NCI-H187 (cell line): ENCODE measurements around the gene PDCD1.
"Not testable (repeated sequence)": the region's sequence is repeated elsewhere in the genome, so short reads cannot be mapped to it uniquely, and the experiment has no call there.

Experiments
- DNase-seq, 2 experiments: peaks; one replicate each; lab custom pipeline; 2025; lab: John Stamatoyannopoulos, UW

PDCD1 gene

GRCh38 chr2:241877989-241878970 lies 19.6 kb upstream of the PDCD1 start:
- no peak for DNase-seq

DNA sequence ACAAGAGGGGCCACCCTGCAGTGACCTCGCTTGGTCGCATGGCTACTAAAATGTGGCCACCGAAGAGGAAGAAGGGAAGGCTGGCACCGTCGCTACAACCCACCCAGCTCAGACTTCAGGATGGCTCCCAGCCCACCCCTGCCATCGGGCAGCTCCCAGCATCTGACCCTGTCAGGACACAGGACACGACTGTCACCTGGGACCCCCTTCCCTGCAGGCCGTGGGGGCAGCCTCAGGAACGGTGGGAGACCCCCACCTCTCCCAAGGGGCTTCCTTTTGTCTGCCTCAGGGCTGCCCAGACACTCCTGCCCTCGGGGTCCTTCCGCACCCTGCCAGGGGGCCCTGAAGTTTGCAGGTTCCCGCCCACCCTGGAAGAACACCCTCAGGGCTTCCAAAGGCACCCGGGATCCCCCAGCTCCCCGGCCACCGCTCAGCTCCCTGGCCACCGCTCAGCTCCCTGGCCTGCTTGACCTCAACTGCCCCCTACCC lies 18.5 kb upstream of the PDCD1 start:
- no peak for DNase-seq

GRCh38 chr2:241876528-241877196 lies 18.0 kb upstream of the PDCD1 start:
- DNase-seq, result no peak

DNA sequence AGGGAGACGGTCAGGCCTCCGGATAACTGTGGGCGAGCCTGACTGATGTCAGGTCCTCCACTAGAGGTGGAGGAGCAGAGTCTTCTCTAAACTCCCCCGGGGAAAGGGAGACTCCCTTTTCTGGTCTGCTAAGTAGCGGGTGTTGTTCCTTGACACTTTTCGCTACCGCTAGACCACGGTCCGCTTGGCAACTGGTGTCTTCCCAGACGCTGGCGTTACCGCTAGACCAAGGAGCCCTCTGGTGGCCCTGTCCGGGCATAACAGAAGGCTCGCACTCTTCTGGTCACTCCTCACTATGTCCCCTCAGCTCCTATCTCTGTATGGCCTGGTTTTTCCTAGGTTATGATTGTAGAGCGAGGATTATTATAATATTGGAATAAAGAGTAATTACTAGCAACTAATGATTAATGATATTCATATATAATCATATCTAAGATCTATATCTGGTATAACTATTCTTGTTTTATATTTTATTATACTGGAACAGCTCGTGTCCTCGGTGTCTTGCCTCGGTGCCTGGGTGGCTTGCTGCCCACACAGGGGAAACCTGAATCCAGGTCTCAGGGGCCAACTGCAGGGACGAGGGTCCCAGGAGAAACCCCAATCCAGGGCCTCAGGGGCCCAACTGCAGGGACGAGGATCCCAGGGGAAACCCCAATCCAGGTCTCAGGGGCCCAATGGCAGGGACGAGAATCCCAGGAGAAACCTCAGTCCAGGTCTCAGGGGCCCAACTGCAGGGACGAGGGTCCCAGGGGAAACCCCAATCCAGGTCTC lies 17.2 kb upstream of the PDCD1 start:
- DNase-seq, result not testable (repeated sequence)

DNA sequence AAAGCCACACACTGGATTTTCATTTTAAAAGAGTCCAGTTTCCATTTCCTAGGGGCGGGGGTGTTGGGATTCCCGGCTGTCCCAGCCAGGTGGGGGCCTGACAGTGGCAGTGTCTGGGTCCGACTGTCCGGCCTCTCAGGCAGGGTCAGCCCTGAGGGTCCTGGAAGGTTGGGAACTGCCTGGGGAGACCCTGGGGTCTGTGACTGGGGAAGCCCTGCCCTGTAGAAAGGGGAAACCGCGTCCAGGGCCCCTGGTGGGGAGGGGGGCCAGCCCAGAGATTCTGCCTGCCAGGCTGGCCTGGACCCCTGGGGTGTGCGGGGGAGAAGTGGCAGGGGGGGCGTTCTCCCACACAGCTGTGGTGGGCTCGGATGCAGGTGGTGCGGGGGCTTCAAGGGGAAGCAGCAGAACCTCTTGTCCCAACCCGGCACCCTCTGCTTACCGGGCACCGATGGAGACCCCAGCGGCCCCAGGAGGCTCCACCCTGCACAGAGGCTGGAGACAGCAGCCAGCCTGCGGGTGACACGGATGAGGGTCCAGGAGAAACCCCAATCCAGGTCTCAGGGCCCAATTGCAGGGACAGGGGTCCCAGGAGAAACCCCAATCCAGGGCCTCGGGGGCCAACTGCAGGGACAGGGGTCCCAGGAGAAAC lies 15.7 kb upstream of the PDCD1 start:
- DNase-seq, result no peak

DNA sequence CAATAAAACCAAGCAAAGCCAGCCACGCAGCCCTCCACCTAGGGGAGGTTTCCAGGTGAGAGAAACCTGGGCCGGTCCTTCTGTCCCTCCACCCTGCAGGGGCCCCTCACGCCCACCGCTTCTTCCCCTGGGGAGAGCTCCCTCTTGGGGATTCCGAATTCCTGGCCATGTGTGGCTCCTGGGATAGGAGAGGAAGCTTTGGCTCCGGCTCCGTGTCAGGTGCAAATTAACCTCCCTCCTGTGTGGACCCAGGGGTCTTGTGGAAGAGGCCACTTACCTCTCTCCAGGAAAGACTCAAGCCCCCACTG lies 15.1 kb upstream of the PDCD1 start:
- no peak for DNase-seq

- no peak for DNase-seq
Measured at GRCh38 chr2:241873081-241873802, 14.5 kb upstream of the PDCD1 start.

DNA sequence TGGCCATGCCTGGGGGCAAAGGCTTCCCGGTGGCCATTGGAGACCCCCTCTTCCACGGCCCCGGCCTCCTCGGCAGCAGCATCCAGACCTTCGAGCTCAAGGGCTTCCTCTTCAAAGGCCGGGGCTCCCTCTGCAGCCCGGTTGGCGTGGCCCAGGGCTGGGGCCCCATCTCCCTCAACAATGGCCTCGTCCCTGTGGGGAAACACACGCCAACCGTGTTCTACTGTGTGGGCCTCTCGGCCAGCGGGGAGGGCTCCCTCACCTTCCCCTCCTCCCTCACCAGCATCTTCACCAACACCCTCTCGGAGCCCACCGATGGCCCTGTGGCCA lies 13.6 kb upstream of the PDCD1 start:
- no peak for DNase-seq

DNA sequence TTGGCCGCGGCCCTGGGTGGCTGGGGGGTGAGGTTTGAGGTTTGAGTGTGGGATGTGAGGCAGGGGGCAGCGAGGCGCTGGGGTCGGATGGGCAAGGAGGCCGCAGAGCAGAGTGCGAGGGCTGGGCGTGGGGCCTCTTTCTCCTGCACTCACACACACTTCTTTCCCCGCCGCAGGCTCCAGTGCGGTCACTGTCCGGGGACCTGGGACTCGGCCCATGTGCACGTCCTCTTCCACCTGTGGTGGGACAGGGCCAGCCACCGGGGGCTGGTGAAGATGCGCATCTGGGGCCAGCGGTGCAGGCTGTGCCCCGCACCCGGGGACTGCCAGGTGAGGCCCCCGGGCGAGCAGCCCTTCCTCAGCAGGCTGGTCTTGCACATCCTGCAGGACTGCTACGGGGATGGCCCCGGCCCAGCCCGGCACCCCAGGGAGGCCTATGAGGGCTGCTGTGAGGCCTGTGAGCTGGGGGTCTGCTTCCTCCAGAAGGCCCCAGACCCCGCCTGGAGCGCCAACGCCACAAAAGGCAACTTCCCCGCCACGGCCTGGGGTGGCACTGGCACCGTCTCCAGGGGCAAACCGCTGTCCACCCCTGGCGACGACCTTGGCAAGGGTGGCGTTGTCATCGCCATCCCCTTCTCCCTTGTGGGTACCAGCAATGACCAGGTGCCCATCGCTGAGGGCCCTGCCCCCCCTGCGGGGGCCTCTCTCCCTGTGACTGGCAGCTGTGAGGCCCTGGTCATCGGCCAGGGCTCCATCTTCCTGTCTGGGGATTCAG lies 13.0 kb upstream of the PDCD1 start:
- no peak for DNase-seq

DNA sequence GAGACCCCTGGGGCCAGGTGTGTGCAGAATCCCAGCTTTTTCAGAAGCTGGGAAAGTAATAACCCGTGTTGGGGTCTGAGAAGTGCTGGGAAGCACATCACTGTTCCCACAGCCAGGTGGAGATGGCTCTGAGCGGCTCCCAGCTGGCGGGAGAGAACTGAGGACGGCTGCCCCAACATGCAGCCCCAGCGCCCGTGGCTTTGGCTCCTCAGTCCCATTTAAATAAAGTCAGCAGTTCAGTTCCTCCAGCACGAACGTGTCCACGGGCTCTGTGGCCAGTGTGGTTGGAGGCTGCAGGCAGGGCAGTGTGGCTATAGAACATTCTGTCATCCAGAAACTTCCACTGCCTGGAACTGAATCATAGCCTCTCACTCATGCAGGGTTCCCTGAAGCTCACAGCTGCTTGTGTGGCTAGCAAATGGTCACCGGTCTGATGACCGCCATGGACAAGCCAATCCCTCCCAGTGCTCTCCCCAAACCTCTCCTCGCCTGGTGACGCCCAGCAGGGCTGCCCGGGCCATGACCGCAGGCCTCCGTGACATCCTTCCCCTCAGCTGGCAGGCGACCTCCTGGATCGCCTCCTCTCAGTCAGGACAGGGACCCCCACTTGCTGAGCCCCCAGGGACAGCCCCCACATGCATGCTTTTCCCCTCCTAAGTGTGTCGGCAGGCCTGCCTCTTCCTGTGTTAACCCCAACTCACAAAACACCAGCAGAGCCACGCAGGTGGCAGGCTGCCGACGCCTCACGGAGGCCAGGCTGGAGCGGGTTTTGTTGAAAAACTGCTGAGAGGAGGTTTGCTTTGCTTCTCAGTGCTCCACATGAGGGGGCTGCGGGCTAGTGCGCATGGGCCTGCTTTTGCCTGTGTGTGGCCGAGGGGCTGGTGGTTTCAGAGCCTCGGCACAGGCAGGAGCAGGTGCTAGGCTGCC lies 12.2 kb upstream of the PDCD1 start:
- DNase-seq, result no peak

- no peak for DNase-seq
Measured at GRCh38 chr2:241870081-241870541, 11.4 kb upstream of the PDCD1 start.

DNA sequence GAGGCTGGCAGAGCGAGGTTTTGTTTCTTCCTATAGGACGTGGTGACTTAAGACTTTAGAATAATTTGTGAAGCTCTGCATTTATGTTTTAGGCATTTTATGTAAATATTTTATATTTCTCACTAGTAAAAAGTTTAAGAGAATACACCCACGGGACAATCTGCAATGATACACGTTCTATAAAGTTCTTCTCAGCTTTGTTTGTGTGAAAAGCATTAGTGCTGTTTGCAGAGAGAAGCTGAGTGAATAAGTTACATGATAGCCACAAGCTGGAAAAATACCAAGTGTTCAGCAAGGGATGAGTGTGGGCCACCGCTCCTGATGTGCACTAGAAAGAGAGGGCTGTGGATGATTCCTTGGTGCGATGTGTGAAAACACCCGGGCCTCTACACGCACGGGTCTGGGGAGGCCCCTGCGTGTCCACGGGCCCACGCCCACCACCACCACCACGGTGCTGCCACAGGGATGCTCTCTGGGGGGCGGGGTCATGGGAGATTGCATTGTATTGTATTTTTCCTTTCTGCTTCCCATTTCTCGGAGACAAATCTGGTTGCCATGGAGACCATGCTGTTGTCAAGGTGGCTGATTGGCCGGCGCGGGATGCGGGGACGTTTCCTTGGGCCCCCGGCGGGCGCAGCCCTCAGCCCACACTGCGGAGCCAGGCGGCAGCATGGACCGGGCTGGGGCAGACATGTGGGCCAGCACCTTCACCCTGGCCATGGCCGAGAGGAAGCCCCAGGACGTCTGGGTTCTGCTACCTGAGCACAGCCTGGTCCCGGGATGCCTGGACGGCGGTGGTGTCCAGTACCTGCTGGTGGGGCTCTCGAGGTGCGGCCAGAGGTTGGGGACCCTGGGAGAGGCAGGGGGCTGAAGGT lies 10.6 kb upstream of the PDCD1 start, which contains the start of gene RTP5:
Gene RTP5 (plus strand): TSS at position 643 of the 875 bp plus-strand sequence. CDS start 28 bp downstream, at position 671.
- DNase-seq, result no peak

GRCh38 chr2:241868661-241869081 lies 10.0 kb upstream of the PDCD1 start:
- no peak for DNase-seq

- DNase-seq, result no peak
Measured at GRCh38 chr2:241867776-241868420, 9.2 kb upstream of the PDCD1 start.

DNA sequence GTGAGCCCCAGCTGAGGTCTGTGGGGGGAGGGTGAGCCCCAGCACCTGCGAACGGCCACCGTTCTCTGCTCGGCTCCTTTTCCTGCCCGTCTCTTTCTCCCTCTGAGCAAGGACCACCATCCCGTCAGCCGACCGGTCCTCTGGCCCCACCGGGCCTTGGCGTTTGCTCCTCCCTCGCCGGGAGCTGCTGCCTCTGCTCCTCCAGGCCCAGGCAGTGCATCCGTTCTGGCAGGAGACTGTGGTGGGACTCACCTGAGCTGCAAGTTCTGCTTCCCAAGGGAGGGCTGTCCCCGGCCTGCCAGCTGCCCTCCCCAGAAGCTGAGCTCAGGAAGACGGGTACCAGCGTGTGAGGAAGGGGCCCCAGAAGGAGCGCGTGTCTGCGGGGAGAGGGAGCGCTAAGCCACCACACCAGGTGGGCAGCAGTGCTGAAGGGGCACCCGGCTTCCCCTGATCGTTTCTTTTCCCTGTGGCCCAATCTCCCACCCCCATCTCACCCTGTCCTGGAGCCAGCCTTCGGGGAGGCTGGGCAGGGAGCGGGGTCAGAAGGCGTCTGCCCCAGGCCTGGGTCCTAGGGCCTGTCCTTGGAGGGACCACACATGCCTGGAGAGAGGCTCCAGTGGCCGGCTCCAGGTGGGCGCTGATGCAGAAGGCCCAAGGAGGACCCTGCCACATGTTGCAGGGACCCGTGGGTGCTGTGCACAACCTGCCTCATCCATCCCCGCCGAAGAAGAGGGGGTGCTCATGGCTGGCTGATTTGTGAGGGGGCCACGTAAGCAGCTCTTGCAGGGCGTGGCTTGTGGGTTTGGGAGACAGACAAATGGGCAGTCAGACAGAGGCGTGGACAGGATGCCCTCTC lies 8.3 kb upstream of the PDCD1 start:
- DNase-seq, result no peak

DNA sequence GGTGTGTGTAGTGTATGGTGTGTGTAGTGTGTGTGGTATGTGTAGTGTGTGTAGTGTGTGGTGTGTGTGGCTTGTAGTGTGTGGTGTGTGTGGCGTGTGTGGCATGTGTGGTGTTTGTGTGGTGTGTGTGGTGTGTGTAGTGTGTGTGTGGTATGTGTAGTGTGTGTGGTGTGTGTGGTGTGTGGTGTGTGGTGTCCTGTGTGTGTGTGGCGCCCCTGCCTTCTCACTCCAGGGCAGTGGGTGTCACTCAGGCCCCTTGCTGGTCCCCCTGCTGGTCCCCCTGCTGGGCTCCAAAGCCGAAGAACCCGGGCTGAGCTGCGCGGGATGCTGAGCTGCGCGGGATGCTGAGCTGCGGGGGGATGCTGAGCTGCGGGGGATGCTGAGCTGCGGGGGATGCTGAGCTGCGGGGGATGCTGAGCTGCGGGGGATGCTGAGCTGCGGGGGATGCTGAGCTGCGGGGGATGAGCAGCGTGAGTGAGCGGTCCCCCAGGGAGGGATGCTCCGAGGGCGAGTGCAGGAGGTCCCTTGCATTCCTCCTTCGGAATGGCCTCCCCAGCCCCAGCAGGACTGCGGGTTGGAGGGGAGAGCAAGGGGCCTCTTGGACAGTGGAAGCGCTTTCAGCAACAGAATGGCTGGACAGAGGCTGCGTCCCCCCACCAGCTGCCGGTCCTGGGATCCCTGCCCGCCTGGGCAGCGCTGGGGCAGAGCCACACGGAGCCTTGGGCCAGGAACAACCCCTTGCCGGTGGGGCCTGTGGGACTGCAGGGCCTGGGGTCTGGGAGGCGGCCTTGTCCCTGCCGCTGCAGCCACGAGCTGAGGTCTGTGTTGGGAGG lies 7.5 kb upstream of the PDCD1 start:
- DNase-seq, result no peak
